ENCODE results near the gene FLNB. TPM values are rescaled to one million over a fixed set of nuclear protein-coding genes. Genes with fewer than 3 reads are reported as not detected.

The FLNB gene
- total and polyA plus RNA-seq, 2 of the 13 experiments (the other 11 are each of a cell fraction or from before 2014, with no cell fraction given) = 106 to 130 TPM

DNA sequence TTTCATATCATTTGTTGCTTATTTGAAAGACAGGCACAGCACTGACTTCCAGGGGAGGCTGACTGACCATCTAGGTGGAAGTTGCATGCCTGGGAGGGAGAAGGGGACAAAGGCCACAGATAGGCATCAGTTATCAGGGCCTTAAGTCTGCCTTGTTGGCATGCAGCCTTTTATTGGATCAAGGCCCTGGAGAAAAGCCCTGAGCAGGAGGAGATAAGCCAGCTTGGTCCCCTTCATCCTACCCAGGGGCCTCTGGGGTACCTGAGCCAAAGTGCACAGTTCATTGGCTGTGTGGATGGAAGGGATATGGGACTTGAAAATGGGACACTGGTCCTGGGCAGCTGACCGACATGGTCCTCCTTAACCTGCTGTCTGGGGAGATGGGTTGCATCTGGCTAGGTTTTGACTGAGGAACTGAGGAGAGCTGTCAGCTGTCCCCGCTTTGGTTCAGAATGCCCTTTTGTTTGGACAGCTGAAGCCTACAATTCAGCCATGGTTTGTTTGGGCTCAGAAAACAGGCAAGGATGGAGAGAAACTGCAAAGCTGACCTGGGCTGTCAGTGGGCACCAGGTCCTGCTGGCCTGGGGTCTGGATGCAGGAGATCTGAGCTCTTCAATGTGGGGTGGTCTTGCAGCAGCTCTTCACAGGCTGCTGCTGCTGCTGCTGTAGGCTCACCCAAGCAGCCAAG, 60.0 kb downstream of the FLNB start (continued):
- no peak for TF ChIP-seq KLF15 (CRISPR knock-in tag; IDR thresholded peaks at IDR 0.05; ENCODE audit: borderline replicate concordance)
- no peak for TF ChIP-seq ZNF251 (CRISPR knock-in tag; IDR thresholded peaks at IDR 0.05)
- TF ChIP-seq NCOR1 (IDR thresholded peaks at IDR 0.05; ENCODE audit: borderline replicate concordance, low read length) = no peak
- TF ChIP-seq GABPA (IDR thresholded peaks at IDR 0.05; ENCODE audit: low read depth, low read length) = no peak
- TF ChIP-seq GABPA (CRISPR knock-in tag; IDR thresholded peaks at IDR 0.05; ENCODE audit: low read depth) = 0 out of 2 replicates have a peak, but pooled peaks have one; percentile 6
- no peak for TF ChIP-seq ZNF850 (CRISPR knock-in tag; conservative IDR thresholded peaks at IDR 0.05)
- no peak for TF ChIP-seq MEIS2 (CRISPR knock-in tag; IDR thresholded peaks at IDR 0.05)
- TF ChIP-seq BORCS8-MEF2B (CRISPR knock-in tag; IDR thresholded peaks at IDR 0.05) = no peak
- no peak for TF ChIP-seq ZNF780A (CRISPR knock-in tag; IDR thresholded peaks at IDR 0.05)
- TF ChIP-seq ZNF264 (CRISPR knock-in tag; IDR thresholded peaks at IDR 0.05) = 0 out of 2 replicates have a peak, but pooled peaks have one; percentile 41
- TF ChIP-seq, protein P1, sequence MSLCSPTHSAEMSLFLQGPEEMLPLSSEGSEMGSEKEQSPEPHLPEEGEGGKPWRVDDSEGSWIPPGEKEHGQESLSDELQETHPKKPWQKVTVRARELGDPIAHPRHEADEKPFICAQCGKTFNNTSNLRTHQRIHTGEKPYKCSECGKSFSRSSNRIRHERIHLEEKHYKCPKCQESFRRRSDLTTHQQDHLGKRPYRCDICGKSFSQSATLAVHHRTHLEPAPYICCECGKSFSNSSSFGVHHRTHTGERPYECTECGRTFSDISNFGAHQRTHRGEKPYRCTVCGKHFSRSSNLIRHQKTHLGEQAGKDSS (CRISPR knock-in tag; IDR thresholded peaks at IDR 0.05; ENCODE audit: borderline replicate concordance, low read depth) = no peak
- TF ChIP-seq, protein P2, sequence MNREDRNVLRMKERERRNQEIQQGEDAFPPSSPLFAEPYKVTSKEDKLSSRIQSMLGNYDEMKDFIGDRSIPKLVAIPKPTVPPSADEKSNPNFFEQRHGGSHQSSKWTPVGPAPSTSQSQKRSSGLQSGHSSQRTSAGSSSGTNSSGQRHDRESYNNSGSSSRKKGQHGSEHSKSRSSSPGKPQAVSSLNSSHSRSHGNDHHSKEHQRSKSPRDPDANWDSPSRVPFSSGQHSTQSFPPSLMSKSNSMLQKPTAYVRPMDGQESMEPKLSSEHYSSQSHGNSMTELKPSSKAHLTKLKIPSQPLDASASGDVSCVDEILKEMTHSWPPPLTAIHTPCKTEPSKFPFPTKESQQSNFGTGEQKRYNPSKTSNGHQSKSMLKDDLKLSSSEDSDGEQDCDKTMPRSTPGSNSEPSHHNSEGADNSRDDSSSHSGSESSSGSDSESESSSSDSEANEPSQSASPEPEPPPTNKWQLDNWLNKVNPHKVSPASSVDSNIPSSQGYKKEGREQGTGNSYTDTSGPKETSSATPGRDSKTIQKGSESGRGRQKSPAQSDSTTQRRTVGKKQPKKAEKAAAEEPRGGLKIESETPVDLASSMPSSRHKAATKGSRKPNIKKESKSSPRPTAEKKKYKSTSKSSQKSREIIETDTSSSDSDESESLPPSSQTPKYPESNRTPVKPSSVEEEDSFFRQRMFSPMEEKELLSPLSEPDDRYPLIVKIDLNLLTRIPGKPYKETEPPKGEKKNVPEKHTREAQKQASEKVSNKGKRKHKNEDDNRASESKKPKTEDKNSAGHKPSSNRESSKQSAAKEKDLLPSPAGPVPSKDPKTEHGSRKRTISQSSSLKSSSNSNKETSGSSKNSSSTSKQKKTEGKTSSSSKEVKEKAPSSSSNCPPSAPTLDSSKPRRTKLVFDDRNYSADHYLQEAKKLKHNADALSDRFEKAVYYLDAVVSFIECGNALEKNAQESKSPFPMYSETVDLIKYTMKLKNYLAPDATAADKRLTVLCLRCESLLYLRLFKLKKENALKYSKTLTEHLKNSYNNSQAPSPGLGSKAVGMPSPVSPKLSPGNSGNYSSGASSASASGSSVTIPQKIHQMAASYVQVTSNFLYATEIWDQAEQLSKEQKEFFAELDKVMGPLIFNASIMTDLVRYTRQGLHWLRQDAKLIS (CRISPR knock-in tag; IDR thresholded peaks at IDR 0.05) = no peak
- TF ChIP-seq ZNF766 (CRISPR knock-in tag; IDR thresholded peaks at IDR 0.05; ENCODE audit: borderline replicate concordance) = no peak
- TF ChIP-seq ZNF616 (CRISPR knock-in tag; IDR thresholded peaks at IDR 0.05; ENCODE audit: low read depth) = no peak
- no peak for TF ChIP-seq GTF3A (CRISPR knock-in tag; conservative IDR thresholded peaks at IDR 0.05)
- TF ChIP-seq SP4 (CRISPR knock-in tag; IDR thresholded peaks at IDR 0.05) = no peak
- no peak for TF ChIP-seq POGK (CRISPR knock-in tag; conservative IDR thresholded peaks at IDR 0.05)
- TF ChIP-seq THYN1 (CRISPR knock-in tag; IDR thresholded peaks at IDR 0.05; ENCODE audit: borderline replicate concordance, low read depth) = no peak
- no peak for TF ChIP-seq KLF11 (CRISPR knock-in tag; IDR thresholded peaks at IDR 0.05)
- TF ChIP-seq, protein P3, sequence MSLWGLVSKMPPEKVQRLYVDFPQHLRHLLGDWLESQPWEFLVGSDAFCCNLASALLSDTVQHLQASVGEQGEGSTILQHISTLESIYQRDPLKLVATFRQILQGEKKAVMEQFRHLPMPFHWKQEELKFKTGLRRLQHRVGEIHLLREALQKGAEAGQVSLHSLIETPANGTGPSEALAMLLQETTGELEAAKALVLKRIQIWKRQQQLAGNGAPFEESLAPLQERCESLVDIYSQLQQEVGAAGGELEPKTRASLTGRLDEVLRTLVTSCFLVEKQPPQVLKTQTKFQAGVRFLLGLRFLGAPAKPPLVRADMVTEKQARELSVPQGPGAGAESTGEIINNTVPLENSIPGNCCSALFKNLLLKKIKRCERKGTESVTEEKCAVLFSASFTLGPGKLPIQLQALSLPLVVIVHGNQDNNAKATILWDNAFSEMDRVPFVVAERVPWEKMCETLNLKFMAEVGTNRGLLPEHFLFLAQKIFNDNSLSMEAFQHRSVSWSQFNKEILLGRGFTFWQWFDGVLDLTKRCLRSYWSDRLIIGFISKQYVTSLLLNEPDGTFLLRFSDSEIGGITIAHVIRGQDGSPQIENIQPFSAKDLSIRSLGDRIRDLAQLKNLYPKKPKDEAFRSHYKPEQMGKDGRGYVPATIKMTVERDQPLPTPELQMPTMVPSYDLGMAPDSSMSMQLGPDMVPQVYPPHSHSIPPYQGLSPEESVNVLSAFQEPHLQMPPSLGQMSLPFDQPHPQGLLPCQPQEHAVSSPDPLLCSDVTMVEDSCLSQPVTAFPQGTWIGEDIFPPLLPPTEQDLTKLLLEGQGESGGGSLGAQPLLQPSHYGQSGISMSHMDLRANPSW (CRISPR knock-in tag; IDR thresholded peaks at IDR 0.05; ENCODE audit: borderline replicate concordance) = no peak
- TF ChIP-seq, protein P4, sequence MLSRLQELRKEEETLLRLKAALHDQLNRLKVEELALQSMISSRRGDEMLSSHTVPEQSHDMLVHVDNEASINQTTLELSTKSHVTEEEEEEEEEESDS (CRISPR knock-in tag; IDR thresholded peaks at IDR 0.05; ENCODE audit: borderline replicate concordance) = no peak
